ENCODE data around the gene UBR1.

DNA sequence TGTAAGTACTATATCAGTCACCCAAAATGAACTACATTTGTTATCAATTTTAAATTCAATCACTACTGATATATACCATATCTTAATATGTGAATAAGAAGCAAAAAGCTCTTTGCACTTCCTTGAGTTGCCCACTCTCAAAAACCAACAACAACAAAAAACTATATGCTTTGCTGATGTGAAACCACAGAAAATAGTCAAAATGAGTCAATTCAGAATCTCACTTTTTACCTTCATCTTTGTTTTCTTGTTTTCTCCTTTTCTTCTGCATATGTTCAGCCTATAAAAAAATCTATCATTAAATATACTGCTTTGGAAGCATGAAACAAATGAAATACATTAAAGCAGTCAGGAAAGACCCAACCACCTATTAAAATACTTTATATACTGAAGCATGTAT is 80.7 kb downstream of the UBR1 start:
- TF ChIP-seq RELA (IDR thresholded peaks at IDR 0.05; ENCODE audit: borderline replicate concordance, partially characterized antibody) (no peak), GATAD2B (conservative IDR thresholded peaks at IDR 0.05; ENCODE audit: low read depth) (no peak), RUNX3 (IDR thresholded peaks at IDR 0.05; ENCODE audit: low read length) (peak; percentile 82), ZNF274 (IDR thresholded peaks at IDR 0.05; ENCODE audit: insufficient read depth, insufficient read length) (no peak), NBN (IDR thresholded peaks at IDR 0.05) (no peak), POLR2A (IDR thresholded peaks at IDR 0.05; ENCODE audit: low read depth, low read length) (no peak), SP1 (IDR thresholded peaks at IDR 0.05; ENCODE audit: low read depth, low read length) (no peak), ZBTB33 (IDR thresholded peaks at IDR 0.05) (no peak)
- TF ChIP-seq, protein P1, sequence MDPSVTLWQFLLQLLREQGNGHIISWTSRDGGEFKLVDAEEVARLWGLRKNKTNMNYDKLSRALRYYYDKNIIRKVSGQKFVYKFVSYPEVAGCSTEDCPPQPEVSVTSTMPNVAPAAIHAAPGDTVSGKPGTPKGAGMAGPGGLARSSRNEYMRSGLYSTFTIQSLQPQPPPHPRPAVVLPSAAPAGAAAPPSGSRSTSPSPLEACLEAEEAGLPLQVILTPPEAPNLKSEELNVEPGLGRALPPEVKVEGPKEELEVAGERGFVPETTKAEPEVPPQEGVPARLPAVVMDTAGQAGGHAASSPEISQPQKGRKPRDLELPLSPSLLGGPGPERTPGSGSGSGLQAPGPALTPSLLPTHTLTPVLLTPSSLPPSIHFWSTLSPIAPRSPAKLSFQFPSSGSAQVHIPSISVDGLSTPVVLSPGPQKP (IDR thresholded peaks at IDR 0.05; ENCODE audit: low read depth, low read length): no peak

All from GM12878 (cell line).